Erythroblast (primary cell): ENCODE data around the gene DHRS13.

Source experiments
- GATA1 ChIP-seq: IDR thresholded peaks from 2 replicates; pipeline ENCODE4 v1.6.1; 2011; ENCODE audit warnings: low read depth, mild to moderate bottlenecking, control low read depth, low read length, moderate library complexity
- POLR2A ChIP-seq: IDR thresholded peaks from 2 replicates; pipeline ENCODE4 v1.6.1; 2011; ENCODE audit warnings: mild to moderate bottlenecking, low read length

GRCh38 chr17:28862561-28862960 lies 40.3 kb downstream of the DHRS13 start:
- TF ChIP-seq POLR2A (no peak), GATA1 (no peak)
